LNCAP (cell line): ENCODE results near the gene NES.
A peak's percentile ranks its signal among the peaks of the same experiment; 100 is the strongest.

Source experiments
- CTCF ChIP-seq: fragments of 450-650 bp; IDR thresholded peaks from 2 replicates; pipeline ENCODE4 v1.5.1; 2017; ENCODE audit warnings: mild to moderate bottlenecking

The NES gene

DNA sequence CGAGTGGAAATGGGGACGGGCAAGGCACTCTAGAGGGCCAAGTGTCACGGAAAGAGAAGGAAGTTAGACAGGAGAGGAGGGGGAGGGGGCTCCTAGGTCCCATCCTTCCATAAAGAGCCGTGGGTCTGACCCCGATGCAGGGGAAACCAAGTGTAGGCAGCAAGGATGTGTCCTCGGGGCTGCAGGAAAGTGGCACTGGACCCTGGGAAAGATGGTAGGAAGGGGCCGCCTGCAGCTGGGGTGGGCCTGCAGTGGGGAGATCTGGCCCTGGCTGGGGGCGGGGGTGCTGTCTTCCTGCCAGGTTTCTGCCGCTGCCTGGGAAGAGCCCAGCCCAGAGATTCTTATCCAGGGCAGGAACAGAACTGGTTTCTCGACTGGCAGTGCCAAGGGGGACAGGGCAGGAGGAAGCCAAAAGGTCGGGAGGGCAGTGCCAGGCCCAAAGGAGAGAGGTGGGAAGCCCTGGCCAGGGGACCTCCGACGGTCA lies 15.3 kb upstream of the NES start:
- no peak for TF ChIP-seq CTCF

- TF ChIP-seq CTCF: no peak
Observed at GRCh38 chr1:156691665-156692440, 14.6 kb upstream of the NES start.

GRCh38 chr1:156691191-156691590 lies 14.0 kb upstream of the NES start:
- no peak for TF ChIP-seq CTCF

GRCh38 chr1:156690675-156691036 lies 13.4 kb upstream of the NES start:
- no peak for TF ChIP-seq CTCF

DNA sequence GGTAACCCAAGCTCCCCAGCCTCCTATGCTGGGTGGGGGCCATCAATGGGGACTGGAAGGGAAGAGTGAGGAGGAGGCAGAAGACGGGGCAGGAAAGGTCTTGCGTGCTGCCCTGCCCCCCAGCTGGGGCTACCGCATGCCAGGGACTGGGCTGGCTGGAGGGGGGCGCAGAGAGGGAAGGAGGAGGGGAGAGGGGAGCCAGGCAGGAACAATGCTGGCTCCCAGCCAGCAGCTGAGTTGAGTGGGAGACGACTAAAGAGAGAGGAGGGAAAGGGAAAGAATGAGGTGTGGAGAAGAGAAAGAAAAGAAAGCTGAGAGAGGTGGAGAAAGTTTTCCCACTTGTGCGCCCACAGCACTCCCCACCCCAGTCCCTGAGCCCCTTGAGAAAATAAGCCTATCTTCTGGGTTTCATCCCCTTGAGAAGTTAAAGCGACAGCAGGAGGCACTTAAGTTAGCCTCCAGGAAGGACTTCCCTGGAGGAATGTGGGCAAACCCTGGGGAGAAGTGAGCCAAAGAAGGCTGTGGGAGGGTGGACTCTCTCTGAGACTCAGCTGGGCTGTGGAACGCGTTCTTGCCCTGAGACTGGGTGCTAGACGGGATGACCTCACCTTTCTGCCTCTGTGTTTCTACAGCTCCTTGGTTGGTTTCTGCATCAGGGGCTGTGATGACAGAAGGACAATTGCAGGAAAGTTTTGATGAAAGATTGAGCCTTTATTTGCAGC lies 12.9 kb upstream of the NES start:
- TF ChIP-seq CTCF: no peak

DNA sequence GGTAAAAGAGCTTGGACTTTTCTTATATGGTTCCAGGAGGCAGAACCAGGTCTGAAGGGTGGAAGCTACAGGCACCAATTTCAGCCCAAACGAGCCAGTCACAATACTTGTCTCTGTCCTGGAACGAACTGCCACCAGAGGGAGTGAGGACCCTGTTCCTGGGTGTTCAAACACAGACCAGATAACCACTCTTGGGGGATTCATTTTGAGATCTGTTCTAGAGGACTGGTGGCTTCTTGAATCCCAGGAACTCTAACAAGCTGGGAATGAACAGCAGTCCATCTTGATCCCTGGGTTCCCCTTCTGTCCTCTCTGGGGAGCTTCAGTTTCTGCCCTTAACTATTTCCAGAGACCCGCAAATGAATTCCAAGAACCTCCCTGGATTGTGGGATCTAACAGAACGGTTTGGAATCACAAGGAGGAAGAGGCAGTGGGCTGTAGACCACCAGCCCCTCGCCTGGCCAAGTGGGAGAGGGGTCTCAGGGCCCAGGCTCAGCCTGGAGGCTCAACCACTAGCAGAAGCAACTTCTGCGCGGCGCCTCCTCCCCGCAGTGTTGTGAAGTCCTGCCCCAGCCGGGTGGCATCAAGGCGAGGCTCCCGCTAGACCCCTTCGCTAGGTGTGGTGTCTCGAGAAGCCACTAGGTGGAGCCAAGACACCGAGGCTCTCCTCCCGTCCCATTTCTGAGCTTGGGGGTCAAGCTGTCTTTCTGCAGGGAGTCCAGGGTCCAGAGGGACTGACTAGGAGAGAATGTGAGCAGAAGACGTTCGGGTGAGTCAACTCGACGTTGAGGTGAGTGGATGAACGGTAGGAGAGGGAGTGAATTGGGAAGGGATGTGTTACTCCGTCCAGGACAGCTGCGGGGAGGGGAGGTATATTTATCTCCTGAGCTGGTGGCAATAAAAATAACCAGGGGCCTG lies 12.1 kb upstream of the NES start:
- TF ChIP-seq CTCF: peak; percentile 96

GRCh38 chr1:156684227-156684782 lies 7.1 kb upstream of the NES start:
- TF ChIP-seq CTCF: no peak
